HG03439 (cell line): Measurements from ENCODE around the gene CHST11.

ENCODE experiments used
- ATAC-seq: cut with Tn5 transposase; IDR thresholded peaks from one replicate; pipeline ENCODE4 v1.9.1; 2021; ENCODE audit warnings: mild to moderate bottlenecking, moderate library complexity; ENCODE audit not compliant: unreplicated experiment

CHST11 gene

GRCh38 chr12:104427547-104427938 lies 29.2 kb upstream of the CHST11 start:
- no peak for ATAC-seq

- ATAC-seq: no peak
Measured at GRCh38 chr12:104433061-104433460, 23.7 kb upstream of the CHST11 start.

- no peak for ATAC-seq
Measured at GRCh38 chr12:104434129-104434528, 22.6 kb upstream of the CHST11 start.

GRCh38 chr12:104435175-104435574 lies 21.6 kb upstream of the CHST11 start:
- no peak for ATAC-seq

GRCh38 chr12:104435765-104436164 lies 21.0 kb upstream of the CHST11 start:
- ATAC-seq: no peak

GRCh38 chr12:104436790-104437189 lies 20.0 kb upstream of the CHST11 start:
- no peak for ATAC-seq

- ATAC-seq: no peak
Measured at GRCh38 chr12:104438134-104438533, 18.6 kb upstream of the CHST11 start.

- no peak for ATAC-seq
Measured at GRCh38 chr12:104439137-104439536, 17.6 kb upstream of the CHST11 start.

- no peak for ATAC-seq
Measured at GRCh38 chr12:104443008-104443407, 13.7 kb upstream of the CHST11 start.

- ATAC-seq: no peak
Measured at GRCh38 chr12:104446646-104447421, 9.9 kb upstream of the CHST11 start.

GRCh38 chr12:104448031-104448430 lies 8.7 kb upstream of the CHST11 start:
- no peak for ATAC-seq

- ATAC-seq: no peak
Measured at GRCh38 chr12:104448451-104448850, 8.3 kb upstream of the CHST11 start.

GRCh38 chr12:104450700-104451099 lies 6.0 kb upstream of the CHST11 start:
- no peak for ATAC-seq

GRCh38 chr12:104452087-104452486 lies 4.7 kb upstream of the CHST11 start:
- no peak for ATAC-seq

- ATAC-seq: no peak
Measured at GRCh38 chr12:104453133-104453532, 3.6 kb upstream of the CHST11 start.

- no peak for ATAC-seq
Measured at GRCh38 chr12:104454997-104455396, 1.8 kb upstream of the CHST11 start.

- no peak for ATAC-seq
Measured at GRCh38 chr12:104455578-104456416, 951 bp upstream of the CHST11 start.

- ATAC-seq: peak; percentile 33
Measured at GRCh38 chr12:104456950-104457745, 400 bp downstream of the CHST11 start.

GRCh38 chr12:104457746-104458693 lies 1.3 kb downstream of the CHST11 start:
- ATAC-seq: no peak

GRCh38 chr12:104458694-104459367 lies 2.1 kb downstream of the CHST11 start:
- ATAC-seq: no peak
